ENCODE data around the gene MROH2A. TPM values are rescaled to one million over a fixed set of nuclear protein-coding genes. Genes with fewer than 3 reads are reported as not detected.

MROH2A gene
- total RNA-seq, 1 donor from 2014 or later: not detected

- no peak overlapping the region for H3K4me3 ChIP-seq (ENCODE audit: low read depth, low read length)
- DNase-seq (ENCODE audit: low read depth): no peak
- TF ChIP-seq CTCF (conservative IDR thresholded peaks at IDR 0.05; ENCODE audit: low read depth, low read length): no peak
Measured at GRCh38 chr2:233824373-233824772, 46.2 kb downstream of the MROH2A start.

GRCh38 chr2:233828546-233829192 lies 50.5 kb downstream of the MROH2A start:
- DNase-seq (ENCODE audit: low read depth): no peak
- no peak for TF ChIP-seq CTCF (conservative IDR thresholded peaks at IDR 0.05; ENCODE audit: low read depth, low read length)
- no peak overlapping the region for H3K4me3 ChIP-seq (ENCODE audit: low read depth, low read length)

GRCh38 chr2:233829193-233830110 lies 51.3 kb downstream of the MROH2A start:
- TF ChIP-seq CTCF (conservative IDR thresholded peaks at IDR 0.05; ENCODE audit: low read depth, low read length): no peak
- H3K4me3 ChIP-seq (ENCODE audit: low read depth, low read length): no peak overlapping the region
- DNase-seq (ENCODE audit: low read depth): no peak

- no peak for DNase-seq (ENCODE audit: low read depth)
- no peak for TF ChIP-seq CTCF (conservative IDR thresholded peaks at IDR 0.05; ENCODE audit: low read depth, low read length)
Measured at GRCh38 chr2:233830111-233830802, 52.1 kb downstream of the MROH2A start.

GRCh38 chr2:233831011-233831721 lies 53.0 kb downstream of the MROH2A start:
- H3K4me3 ChIP-seq (ENCODE audit: low read depth, low read length): no peak overlapping the region
- TF ChIP-seq CTCF (conservative IDR thresholded peaks at IDR 0.05; ENCODE audit: low read depth, low read length): no peak
- no peak for DNase-seq (ENCODE audit: low read depth)

More at GRCh38 chr2:233830111-233830802, 52.1 kb downstream of the MROH2A start:
- no peak overlapping the region for H3K4me3 ChIP-seq (ENCODE audit: low read depth, low read length)

- TF ChIP-seq CTCF (conservative IDR thresholded peaks at IDR 0.05; ENCODE audit: low read depth, low read length): no peak
- no peak overlapping the region for H3K4me3 ChIP-seq (ENCODE audit: low read depth, low read length)
- no peak for DNase-seq (ENCODE audit: low read depth)
Measured at GRCh38 chr2:233831861-233832260, 53.7 kb downstream of the MROH2A start.

All from epithelial cell of proximal tubule (primary cell).